Germinal center (tissue), 1 donor: ENCODE data around the gene CCDC18.
"Not testable (repeated sequence)": the region's sequence is repeated elsewhere in the genome, so short reads cannot be mapped to it uniquely, and the experiment has no call there.

Experiments used
- DNase-seq: peaks from one replicate; pipeline ENCODE4 v3.0.0; 2012; ENCODE audit warnings: mixed read lengths, low spot score

The CCDC18 gene

DNA sequence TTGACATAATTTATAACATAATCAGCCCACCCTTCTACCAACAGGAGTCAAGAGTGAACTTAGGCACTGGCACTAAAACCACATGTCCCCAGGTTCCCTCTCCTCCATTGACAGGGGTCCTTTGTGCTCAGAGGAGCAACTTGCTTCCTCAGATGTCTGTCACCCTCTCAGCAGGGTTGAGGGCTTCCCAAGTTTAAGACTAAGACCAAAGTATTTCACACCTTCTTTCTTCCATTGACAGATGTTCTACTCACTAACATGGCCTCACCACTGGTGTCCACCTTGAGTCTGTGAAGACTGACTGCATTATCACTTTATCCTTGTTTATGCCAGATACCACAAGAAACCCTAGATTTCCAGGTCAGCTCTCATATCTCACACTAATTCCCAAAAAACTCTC is 56.5 kb downstream of the CCDC18 start:
- no peak for DNase-seq

DNA sequence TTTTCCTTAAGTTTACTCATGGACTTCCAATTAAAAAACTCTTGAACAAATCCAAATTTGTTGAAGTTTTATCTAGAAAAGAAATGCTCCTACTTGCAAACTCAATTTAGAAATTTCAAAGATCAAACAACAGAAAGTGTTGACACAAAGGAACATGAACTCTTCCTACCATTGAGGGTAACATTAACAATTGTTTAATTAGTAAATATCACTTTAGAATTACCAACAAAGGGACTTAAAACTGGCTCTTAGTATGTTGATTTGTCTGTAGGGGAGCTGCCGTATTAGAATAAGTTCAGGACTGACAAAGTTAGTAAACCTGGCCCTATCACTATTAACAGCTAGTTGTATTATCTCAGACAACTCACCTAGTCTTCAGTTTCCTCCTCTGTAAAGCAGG is 57.9 kb downstream of the CCDC18 start:
- no peak for DNase-seq

DNA sequence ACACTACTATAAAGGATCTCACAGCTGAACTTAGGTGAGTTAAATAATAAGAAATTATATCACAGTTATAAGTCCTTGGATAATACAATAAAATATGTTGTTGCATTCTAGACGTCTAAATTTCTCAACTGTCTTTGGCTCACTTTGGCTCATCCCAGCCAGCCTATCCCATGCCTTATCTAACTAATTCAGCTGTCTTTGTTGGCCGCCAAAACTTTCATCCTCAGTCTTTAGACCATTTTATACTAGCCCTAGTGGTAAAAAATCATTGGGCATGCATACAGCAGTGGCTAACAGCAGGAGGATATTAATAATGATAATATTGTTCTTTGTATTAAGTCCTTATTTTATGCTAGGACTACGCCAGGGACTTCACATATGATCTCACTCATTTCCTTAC is 59.3 kb downstream of the CCDC18 start:
- no peak for DNase-seq

DNA sequence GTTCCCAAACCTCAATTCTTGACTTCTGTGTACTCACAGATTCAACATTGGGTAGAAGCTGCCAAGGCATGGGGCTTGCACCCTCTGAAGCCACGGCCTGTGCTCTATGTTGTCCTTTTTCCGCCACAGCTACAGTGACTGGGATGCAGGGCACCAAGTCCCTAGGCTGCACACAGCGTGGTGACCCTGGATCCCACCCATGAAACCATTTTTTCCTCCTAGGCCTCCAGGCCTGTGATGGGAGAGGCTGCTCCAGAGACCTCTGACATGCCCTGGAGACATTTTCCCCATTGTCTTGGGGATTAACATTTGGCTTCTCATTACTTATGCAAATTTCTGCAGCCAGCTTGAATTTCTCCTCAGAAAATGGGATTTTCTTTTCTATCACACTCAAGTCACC is 62.7 kb downstream of the CCDC18 start:
- not testable (repeated sequence) for DNase-seq

DNA sequence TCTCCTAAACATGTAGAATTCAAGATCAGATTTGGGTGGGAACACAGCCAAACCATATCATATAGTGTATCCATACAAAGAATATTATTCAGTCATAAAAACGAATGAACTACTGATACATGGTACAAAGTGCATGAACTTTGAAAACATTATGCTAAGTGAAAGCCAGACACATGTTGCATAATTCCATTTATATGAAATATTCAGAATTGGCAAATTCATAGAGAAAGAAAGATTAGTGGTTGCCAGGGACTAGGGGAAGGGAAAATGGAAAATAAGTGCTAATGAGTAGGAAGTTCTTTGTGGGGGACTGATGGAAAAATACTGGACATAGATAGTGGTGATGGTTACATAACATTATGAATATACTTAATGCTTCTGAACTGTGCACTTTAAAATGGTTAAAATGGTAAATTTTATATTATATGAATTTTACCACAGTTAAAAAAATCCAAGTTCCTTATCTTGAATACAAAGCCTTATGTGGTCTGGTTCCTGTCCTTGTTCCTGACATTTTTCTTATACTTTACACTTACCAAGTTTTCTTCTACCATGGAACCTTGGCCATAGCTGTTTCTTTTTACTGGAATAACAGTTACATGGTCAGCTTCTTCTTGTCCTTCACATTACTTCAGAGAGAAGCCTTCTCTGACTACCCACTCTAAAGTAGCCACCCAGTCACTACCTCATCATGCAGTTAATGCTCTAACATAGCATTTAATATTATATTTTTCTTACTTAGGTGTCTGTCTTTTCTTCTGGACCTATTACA is 64.0 kb downstream of the CCDC18 start:
- no peak for DNase-seq

DNA sequence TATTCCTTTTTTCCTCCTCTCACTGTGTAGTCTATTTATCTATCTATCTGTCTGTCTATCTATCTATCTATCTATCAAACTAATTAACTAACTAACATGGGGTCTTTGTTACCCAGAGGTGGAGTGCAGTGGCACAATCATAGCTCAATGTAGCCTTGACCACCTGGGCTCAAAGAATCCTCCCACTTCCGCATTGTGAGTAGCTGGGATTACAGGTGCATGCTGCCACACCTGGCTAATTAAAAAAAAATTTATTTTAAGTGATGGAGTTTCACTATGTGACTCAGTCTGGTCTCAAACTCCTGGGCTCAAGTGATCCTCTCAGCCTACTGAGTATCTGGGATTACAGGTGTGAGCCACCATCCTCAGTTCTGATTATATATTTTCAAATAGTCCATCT is 71.4 kb downstream of the CCDC18 start:
- DNase-seq = no peak

DNA sequence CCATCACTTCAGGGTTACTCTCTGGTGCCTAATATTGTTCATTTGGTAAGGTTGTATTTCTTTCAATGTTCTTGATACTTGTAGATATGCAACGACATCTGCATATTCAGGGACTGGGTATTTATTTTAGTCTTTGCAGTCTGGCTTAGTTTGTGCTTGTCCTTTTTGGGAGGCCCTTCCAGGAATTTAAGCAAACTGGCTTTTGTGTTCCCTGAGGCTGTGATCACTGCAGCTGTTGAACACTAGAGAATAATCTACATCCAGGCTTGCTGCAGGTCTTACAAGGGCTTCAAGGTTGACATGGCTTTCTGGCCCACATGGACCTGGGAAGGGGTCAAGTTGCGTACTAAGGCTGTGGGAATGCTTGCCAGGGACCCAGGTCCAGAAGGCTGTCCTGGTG is 72.1 kb downstream of the CCDC18 start:
- DNase-seq = no peak

DNA sequence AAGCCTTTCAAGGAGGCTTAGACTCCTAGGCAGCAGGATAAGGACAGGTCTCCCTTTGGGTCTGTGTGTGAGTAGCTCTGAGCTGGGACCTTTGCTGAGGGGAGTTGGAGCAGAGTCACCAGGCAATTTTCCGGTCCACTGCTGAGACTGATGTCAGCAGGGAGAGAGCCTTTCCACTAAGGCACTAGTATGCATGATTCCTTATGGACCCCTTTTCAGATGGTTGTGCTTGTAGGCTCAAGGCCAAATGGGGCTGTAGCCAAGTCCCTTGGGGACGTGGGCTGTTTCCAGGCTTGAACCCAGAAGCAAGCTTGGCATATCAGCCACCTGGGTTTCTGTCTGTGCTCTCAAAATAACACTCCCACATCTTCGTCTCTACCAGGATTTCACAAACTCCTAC is 73.0 kb downstream of the CCDC18 start:
- DNase-seq = no peak

DNA sequence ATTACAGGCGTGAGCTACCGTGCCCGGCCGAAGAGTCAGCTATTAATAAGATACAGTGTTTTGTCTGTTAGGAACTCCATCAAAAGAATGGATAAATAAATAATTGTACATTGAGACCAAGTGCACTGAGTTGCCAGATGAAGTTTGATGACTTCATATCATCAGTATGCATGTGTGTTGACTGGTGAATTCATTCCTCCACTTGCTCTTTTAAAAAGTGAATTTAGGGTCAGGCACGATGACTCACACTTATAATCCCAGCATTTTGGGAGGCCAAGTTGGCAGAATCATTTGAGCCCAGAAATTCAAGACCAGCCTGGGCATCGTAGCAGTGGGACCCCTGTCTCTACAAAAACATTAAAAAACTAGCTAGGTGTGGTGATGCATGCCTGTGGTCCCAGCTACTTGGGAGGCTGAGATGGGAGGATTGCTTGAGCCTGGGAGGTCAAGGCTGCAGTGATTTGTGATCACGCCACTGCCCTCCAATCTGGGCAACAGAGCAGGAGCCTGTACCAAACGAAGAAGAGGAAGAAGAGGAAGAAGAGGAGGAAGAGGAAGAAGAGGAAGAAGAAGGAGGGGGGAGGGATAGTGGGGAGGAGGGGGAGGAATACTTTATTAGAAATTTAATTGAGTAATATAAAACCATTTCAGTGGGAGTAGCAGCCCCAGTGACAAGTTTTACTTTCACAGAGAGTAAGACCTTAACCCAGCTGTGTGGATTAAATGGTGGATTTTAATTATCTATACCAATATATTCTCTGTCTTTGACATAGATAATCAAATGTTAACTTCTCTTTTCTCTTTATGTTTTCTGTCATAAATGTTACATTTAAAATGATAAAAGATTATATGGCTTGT is 74.9 kb downstream of the CCDC18 start:
- DNase-seq = no peak

DNA sequence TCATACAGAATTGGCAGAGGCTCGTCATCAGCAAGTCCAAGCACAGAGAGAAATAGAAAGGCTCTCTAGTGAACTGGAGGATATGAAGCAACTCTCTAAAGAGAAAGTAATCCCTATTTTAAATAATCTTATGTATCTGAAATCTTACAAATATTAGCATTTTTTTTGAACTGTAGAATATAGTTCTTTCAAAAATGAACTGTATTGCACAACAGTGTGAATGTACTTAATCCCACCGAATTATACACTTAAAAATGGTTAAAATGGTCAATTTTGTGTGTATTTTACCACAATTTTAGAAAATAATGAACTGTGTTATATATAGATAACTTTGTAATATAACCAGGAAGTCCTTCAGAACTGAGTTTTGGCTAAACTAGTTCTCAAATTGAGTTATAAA is 75.9 kb downstream of the CCDC18 start:
- no peak for DNase-seq

DNA sequence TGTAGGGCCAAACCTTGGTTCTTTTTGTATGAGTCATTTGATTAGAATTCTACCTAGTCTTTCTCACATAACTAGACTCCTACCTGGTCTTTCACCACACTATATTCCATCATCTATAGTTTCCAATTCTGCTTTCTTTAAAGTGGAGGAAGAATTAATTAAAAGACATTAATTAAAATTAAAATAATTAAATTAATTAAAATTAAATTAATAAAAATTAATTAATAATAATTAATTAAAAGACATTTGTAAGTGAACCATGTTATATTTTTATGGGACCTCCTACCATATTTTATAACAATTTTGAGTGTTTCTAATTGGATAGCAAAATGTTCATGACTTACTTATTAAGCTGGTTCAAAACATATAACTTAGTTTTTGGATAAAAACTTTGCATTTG is 77.4 kb downstream of the CCDC18 start:
- DNase-seq = no peak

DNA sequence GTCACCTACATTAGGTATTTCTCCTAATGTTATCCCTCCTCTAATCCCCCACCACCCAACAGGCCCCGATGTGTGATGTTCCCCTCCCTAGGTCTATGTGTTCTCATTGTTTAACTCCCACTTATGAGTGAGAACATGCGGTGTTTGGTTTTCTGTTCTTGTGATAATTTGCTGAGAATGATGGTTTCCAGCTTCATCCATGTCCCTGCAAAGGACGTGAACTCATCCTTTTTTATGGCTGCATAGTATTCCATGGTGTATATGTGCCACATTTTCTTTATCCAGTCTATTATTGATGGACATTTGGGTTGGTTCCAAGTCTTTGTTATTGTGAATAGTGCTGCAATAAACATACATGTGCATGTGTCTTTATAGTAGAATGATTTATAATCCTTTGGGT is 80.2 kb downstream of the CCDC18 start:
- not testable (repeated sequence) for DNase-seq

DNA sequence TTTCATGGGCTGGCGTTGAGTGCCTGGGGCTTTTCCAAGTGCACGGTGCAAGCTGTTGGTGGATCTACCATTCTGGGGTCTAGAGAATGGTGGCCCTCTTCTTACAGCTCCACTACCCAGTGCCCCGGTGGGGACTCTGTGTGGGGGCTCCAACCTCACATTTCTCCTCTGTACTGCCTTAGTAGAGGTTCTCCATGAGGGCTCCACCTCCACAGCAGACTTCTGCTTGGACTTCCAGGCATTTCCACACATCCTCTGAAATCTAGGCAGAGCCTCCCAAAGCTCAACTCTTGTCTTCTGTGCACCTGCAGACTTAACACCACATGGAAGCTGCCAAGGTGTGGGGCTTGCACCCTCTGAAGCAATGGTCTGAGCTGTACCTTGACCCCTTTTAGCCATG is 82.1 kb downstream of the CCDC18 start:
- no peak for DNase-seq

DNA sequence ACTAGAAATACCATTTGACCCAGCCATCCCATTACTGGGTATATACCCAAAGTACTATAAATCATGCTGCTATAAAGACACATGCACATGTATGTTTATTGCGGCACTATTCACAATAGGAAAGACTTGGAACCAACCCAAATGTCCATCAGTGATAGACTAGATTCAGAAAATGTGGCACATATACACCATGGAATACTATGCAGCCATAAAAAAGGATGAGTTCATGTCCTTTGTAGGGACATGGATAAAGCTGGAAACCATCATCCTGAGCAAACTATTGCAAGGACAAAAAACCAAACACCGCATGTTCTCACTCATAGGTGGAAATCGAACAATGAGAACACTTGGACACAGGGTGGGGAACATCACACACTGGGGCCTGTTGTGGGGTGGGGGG is 88.4 kb downstream of the CCDC18 start:
- not testable (repeated sequence) for DNase-seq

DNA sequence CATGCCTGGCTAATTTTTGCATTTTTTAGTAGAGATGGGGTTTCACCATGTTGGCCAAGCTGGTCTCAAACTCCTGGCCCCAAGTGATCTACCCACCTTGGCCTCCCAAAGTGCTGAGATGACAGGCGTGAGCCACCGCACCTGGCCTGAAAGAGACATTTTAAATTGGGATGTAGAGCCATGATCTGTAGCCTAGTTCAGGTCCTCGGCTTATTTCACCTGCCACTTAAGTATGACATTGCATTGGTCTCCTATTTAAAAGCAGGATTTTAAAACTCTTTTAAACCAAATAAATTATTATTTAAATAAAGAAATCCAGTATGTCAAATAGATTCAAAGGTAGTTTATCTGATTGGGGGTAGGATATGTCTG is 94.7 kb downstream of the CCDC18 start:
- not testable (repeated sequence) for DNase-seq

DNA sequence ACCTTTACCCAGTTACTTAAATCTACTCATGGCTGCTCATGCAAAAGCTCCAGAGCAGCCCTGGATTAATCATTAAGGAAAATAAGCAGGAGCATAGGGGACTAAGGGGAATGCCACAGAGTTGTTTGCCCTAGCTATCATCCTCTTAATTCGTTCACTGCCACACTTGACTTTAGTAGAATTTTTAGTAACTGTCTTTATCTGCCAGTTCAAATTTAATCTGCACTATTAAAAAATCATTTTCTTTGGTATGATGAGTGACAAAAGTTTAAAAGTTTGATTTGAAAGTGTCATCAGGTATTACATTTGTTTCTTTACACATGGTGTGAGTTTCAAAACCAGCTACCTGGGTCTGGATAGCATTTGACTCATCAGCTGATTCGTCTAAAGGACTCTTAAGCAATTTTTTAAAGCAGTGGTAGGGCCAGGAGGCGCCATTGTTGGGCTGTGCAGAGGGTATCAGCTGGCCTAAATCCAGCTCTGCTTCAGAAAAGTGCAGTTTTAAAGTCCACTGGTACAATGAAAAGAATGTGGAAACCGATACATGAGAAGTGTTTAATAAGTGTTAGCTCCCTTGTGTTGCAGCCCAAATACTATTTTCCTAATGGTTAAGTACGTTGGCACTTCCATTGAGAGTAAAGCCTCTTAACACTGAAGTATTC is 95.2 kb downstream of the CCDC18 start:
- DNase-seq = no peak

DNA sequence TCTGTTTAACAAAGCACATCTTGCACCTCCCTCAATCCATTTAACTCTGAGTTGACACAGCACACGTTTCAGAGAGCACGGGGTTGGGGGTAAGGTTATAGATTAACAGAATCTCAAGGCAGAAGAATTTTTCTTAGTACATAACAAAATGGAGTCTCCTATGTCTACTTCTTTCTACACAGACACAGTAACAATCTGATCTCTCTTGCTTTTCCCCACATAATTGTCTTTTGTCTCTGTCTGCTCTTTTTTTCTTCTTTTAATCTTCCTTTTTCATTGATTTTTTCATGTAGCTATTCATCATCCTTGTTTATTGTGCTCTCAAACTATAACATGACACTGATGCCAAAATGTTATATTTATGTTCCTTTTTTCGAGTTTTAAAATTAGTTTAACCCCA is 97.0 kb downstream of the CCDC18 start:
- DNase-seq = not testable (repeated sequence)

DNA sequence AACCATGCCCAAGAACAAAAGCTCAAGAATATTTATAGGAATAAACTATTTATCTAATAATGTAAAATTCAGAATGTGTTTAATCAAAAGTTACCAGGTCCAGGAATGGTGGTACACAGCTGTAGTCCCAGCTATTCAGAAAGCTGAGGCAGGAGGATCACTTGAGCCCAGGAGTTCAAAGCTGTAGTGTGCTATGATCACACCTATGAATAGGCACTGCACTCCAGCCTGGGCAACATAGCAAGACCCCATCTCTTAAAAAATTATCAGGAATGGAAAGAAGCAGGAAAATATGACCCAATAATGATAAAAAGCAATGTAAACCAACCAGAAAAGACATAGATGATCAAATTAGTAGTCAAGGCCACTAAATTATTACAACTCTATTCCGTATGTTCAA is 103.0 kb downstream of the CCDC18 start:
- DNase-seq = no peak

DNA sequence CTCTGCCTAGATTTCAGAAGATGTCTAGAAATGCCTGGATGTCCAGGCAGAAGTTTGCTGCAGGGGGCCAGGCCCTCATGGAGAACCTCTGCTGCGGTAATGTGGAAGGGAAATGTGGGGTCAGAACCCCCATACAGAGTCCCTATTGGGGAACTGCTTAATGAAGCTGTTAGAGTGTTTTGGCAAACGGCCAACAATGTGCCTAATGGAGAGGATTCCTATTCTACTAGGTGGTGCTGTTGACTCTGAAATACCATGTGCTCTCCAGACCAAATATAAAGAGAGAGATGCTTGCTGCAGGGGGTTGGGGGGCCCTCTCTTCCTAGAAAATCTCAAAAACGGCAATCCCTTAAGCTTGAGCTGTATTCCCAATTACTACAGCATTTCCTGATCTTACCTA is 108.0 kb downstream of the CCDC18 start:
- DNase-seq = no peak

DNA sequence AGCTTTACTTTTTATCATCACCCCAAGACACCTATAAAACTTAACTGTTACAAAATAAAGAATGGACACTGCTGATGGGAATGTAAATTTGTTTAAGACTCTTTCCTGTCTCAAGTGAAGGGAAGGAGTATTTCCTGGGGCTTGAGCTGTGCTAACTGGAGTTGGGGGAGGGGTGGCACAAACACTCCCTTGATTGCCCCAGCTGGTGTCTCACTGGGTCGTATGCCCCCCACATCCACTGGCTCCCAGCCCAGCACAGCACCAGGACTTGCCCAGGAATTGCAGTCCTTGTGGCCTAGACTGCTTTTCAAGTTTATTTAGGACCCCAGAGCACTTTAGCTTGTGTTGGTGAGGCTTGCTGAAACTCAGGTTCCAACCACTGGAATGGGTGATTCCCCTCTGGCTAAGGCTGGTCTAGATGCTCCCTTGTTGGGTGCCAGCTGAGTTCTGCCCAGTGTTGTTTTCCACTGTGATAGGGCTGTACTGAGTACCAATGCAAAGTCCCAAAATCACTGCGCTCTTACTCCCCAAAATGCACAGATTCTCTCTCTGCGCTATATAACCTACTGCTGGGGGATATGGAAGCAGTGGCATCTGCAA is 116.1 kb downstream of the CCDC18 start:
- DNase-seq = no peak

DNA sequence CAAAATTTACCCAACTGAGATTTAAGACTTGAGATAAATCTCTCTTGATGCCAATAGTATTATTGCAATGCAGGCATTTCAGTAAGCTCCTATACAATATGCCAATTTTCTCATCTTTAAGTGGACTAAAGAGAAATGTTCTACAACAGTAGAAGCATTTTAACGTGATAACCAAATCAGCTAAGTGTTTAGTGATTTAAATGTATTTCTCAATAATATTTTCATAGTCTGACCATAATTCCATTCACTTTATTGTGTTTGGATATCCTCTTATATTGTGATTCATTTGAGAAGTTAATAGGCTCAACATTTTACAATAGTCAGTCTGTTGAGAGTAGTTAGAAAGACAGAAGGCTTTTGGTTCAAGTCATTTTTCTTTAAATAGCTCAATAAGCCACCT is 120.6 kb downstream of the CCDC18 start:
- no peak for DNase-seq

DNA sequence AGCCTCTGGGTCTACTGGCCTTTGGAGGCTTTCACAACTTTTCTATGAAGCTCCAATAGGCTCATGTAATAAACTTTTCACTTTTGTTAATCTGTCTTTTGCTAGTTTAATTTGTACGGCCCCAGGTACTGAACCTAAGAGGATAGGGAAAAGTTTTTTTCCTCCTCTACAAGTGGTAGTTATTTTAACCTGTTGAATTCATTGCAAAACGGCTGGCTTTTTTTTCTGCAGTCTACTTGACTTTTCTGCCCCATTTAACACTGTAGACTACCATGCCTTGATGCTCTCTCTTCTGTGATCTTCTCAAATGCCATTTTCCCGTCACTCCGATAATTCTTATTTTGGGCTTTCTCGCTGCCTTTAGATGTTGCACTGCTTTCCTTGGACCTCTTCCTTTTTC is 121.6 kb downstream of the CCDC18 start:
- DNase-seq = no peak

DNA sequence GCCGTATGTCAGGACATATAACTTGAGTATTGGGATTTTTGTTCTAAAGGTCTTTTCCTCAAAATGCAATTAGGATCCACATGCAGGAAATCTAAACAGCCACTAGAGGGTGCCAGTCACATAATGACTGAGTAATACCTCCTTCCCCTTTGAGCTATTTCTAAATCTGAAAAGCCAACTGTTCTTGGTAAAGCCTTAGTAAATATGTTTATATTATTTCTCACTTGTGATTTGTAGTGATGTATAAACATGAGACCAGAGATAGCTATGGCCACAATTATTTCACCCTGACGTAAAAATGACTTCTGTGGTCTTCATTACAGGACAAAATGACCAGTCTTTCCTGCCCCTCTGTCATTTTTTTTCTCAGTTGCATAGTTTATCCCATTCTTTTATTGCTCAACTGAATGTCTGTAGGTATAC is 124.2 kb downstream of the CCDC18 start:
- peak; percentile 54 for DNase-seq
